Activated naive CD4-positive, alpha-beta T cell treated with Interleukin-2 at 50 U/mL for 16 hours (primary cell): Measurements from ENCODE around the gene NRGN.
A peak's percentile ranks its signal among the peaks of the same experiment; 100 is the strongest.

Experiments used
- DNase-seq: peaks from one replicate; pipeline ENCODE4 v3.0.0-alpha.2; 2020

Gene NRGN

DNA sequence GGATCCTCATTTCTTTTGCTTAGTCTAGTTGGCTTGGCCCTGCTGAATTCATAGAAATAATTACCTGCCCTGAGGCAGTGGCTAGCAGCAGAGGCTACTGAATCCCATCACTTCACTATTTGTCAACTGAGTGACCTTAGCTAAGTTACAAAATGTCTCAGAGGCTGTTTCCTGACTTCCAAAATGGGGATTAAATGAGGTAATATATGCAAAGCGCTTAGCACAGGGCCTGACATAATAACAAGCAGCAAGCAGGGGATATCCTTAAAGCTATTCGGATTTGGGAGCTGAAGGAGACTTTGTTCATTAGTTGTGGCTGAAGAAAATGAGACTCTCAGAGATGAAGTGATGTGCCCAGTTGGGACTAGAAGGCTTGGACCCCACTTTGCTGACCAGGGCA, 2.8 kb downstream of the NRGN start:
- no peak for DNase-seq

DNA sequence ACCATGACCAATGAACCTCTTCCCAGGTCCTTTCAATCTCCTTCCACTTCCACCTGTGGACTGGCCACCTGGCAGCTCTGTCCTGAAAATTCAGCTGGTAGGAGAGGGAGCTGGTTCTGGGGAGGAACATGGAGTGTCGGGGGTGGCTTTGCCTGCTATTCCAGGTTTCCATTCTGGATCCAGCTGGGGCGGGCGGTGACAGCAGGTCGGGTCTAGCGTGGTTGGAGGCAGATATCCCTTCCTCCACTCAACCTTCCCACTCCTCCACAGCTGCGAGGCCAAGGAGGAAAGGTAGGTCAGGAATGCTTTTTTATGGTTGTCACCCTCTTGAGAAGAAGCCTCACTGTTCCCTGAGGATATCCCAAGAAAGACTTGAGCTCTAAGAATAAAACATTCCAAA, 3.3 kb downstream of the NRGN start:
- no peak for DNase-seq

DNA sequence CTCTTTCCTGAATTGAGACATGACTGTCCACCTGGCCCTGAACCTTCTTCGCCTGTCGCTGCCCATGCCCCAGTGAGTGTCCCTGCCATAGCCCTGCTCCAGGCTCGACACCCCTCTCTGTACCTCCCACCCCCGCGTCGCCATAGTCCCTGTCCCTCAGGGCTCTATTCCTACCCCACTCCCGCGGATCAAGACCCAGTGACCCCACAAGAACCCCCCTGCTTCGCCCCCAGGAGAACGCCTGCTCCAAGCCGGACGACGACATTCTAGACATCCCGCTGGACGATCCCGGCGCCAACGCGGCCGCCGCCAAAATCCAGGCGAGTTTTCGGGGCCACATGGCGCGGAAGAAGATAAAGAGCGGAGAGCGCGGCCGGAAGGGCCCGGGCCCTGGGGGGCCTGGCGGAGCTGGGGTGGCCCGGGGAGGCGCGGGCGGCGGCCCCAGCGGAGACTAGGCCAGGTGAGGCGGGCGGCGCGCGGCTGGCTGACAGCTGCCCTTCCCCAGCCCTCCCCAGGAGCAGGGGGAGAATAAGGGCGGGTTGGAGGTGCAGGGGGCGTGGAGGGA, 5.6 kb downstream of the NRGN start:
- DNase-seq: no peak

DNA sequence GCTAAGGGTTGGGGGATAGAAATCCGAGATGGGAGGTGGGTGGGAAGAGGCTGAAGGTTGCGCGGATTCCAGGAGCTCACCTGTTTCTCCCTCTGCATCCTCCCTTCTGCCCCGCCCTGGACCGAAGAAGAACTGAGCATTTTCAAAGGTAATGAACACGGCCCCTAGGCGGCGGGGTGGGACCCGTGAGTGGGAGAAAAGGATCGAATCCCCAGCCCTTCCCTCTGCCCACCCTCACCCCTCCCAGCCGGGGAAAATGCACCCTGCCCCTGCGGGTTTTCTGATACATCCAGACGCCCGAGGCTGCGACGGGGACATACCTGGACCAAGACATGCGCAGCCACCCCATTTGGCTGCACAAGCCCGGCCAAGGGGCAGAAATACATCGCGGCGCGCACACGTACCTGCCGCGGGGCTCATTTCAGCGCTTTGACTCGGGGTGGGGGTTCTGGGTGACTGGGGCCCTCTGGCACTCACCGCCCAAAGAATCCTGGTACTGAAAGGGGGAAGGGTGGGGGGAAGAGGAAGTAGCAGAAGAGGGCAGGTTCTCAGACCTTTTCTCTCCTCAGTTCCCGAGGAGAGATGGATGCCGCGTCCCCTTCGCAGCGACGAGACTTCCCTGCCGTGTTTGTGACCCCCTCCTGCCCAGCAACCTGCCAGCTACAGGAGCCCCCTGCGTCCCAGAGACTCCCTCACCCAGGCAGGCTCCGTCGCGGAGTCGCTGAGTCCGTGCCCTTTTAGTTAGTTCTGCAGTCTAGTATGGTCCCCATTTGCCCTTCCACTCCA, 6.3 kb downstream of the NRGN start:
- peak; percentile 30 for DNase-seq

DNA sequence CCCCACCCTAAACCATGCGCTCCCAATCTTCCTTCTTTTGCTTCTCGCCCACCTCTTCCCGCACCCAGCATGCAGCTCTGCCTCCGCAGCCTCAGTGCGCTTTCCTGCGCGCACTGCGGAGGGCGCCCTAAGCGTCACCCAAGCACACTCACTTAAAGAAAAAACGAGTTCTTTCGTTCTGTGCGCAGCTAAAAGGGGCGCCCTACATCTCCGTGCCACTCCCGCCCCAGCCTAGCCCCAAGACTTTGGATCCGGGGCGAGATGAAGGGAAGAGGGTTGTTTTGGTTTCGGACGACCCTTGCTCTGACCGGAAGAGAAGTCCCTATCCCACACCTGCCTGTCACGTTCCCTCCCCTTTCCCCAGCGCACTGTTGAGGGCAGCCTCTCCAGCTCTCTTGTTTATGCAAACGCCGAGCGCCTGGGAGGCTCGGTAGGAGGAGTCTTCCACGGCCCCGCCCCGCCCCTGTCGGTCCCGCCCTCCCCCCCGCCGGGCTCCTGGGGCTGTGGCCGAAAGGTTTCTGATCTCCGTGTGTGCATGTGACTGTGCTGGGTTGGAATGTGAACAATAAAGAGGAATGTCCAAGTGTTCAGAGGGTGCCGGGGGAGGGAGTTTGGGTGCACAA, 7.0 kb downstream of the NRGN start:
- DNase-seq: peak; percentile 79

DNA sequence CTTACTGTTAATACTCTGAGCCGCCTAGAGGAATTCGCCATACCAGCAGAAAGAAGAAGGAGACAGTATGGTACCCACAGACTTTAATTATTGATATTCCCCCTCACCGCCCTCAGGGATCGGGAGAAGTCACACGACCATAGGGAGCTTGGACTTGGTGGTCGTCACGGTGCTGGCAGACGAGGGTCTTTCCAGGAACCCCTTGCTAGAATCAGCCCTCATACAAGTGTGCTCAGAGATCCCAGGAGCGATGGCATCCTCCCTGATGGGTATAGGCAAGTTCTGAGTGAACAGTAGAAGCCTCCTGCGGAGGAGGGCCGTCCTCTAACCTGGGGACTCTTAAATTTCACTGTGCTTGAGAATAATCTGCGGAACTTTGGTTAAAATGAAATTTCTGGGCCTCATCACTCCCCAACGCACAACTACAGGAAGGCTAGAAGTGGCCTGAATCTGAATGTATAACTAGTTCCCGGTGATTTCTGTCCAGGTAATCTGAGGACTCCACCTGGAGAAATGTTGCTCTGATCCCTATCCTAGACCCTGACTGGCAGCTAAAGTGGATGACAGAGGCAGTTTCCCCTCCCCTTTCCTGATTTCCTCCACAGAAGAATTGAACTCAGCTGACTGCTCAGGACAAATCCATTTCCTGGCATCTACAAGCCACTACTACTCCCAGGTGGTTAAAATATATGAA, 7.8 kb downstream of the NRGN start:
- no peak for DNase-seq

DNA sequence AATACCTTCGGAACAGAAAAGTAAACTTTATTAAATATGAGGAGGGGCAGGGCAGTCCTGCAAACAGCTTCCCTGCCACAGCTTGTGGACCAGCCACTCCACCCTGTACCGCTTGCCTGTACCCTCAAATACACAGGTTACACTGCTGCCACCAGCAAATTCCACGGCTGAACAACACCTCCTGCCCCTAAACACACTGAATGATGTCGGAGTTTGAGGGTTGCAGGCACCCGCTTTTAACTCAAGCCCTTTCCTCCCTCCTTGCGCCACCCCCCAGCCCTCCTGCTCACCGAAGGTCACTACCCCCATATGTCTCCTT, 8.3 kb downstream of the NRGN start:
- no peak for DNase-seq

DNA sequence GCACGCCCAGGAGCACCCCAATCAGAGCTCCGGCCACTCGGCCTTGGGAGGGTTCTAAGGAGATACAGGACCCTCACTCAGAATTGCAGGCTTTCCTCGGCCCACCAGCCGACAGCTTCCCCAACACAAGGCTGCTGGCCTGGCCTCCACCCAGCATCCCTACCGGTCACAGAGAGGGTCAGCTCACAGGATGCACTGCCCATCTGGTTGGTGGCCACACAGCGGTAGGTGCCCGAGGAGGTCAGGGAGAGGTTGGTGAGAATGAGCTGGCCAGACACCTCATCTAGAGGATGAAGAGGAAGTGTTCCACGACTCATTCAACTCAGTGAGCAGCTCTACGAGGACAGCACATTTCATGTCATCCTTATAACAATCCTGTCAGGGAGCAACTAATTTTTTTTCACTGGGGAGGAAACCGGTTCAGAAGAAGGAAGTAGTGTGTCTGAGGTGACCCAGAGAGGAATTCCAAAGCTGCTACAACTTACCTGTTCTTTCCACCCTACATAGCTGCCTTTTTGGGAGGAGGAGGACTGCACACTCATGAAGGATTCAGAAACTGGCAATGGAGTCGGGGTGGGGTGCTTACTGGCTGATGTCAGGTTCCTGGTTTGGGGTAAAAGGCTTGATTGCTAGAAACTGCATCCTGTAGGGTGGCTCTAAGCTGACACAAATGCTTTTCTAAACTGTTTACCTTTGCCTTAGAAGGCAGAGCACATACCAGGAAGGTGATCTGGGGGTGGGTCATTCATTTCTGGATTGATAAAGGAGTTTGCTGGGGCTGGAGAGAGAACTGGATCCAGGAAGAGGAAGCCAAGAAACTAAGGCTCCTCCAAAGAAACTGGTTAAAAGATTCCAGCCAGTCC, 9.0 kb downstream of the NRGN start:
- no peak for DNase-seq

DNA sequence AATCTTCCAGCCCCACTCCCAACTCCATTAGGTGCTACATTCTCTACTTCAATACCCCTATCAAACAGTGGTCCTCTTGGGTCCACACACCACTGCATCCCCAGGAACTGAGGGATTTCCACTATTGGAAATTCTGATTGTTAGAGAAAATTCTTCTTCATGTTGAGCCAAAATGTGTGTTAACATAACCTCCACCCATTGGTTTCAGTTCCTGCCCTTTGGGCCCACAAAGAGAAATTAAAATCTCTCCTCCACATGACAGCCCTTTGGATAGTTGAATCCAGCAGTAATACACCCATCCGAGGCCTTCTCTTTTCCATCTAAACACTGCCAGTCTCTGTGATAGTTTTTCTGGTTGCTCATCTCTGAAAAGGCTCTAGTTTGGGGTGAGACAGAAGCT, 10.2 kb downstream of the NRGN start:
- no peak for DNase-seq

DNA sequence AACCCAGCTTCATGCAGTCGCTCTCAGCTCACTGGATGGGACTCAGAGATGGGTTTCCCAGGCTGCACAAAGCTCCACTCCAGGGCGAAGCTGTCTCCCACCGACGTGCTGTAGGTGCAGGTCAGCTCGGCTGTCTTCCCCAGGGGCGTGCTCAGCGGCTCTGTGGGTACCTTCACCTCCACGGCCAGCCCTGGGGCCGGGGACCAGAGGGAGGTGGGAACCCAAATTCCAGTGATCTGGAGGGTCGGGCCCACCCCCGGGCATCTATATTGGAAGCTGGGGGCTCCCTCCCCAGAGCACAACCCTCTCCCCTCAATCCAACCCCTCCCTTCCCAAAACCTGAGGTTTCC, 11.6 kb downstream of the NRGN start:
- no peak for DNase-seq

DNA sequence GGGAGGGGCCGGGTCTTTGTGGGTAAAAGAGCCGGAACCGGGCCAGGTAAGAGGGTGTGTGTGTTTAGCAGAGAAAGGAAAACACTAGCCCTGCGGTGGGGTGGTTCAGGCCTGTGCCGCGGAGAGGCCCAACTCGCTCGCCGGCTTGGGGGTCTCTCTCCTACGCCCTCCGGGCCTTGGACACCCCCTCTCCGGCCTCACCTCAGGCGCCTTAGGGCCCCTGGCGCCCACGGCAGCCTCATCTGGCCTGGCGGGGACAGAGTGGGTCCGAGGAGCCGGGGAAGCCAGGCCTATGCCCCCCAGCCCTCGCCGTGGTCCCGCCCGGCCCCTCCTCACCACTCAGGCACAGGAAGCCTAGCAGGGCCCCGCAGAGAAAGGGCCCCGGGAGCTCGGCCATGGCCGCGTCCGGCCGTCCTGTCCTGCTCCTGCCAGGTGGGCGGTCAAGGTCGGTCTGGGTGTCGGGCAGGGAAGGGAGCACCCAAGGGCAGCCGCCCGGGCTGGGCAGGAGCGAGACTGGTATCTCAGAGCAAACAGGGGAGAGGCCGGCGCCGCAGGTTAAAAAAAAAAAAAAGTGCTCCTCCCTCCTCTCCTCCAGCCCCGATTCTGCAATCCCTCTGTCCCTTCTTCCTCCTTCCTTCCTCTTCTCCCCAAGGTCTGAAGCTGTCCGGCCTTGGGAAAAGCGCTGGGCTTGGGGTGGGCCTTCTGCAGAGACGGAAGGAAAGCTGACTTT, 12.2 kb downstream of the NRGN start, which contains the start of gene VSIG2:
VSIG2 (minus strand) TSS at position 515 of the 730 bp plus-strand sequence; CDS start at position 397, 118 bp downstream.
- no peak for DNase-seq

DNA sequence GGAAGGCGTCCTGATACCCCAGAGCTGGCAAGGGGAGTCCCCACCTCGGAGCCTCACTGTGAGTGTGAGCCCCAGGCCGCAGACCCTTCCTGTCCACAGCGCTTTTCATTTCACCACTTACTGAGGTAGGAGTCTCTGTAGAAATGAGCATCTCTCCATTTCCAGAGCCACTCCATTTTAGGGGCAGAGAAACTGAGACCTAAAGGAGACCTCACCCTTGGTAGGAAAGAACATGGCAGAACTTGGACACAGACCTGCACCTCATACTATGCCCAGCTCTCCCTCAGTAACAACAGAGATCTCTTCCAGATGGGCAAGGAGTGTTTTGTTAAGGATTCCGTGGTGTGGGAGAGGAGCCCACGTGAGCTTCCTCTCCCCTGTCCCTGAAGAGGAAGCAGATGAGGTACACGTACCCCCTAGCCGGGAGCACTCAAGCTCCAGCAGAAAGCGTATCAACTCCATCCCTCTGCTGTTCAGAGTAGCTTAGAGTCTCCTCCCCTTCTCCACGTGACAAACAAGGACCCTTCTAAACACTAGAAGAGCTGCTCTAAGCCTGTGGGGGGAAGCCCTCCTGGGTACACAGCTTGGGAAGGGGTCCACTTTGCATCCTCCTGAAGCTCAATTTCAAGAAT, 12.8 kb downstream of the NRGN start:
- DNase-seq: no peak

DNA sequence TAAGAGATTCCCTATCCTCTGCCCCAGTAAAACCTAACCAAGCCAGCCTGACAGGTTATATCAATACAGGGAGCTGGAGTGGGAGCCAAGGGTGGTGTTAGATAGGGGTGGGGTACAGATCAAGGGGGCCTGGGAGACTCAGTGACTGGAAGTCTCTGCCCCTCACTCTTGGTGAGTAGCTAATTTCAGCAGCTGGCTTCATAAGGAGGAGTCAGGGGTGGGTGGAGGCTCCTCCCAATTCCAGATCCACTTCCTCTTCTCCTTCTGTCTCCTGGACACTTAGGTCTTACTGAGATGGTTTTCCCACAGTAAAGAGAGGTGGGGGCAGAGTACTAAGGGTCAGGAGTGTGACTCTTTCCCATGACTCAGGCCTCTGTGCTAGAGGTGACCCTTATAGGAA, 13.5 kb downstream of the NRGN start:
- DNase-seq: no peak

DNA sequence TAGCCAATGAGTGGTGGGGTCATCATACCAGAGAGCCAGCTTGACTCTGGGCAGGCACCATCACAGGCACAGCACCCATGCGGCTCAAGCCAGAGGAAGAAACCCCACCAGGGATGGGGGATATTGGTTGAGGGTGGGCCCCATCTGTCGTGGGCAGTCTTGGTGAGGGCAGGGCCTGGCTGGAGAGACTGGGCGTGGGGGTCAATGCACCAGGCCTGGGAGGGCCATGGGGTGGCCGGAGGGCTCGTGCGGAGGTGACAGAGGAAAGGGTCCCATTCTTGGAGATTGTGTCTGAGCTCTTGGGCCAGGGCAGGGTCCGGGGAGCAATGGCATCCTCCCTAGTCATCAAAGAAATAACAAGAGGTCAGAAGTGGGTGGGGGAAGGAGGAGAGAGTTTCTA, 13.9 kb downstream of the NRGN start:
- no peak for DNase-seq

DNA sequence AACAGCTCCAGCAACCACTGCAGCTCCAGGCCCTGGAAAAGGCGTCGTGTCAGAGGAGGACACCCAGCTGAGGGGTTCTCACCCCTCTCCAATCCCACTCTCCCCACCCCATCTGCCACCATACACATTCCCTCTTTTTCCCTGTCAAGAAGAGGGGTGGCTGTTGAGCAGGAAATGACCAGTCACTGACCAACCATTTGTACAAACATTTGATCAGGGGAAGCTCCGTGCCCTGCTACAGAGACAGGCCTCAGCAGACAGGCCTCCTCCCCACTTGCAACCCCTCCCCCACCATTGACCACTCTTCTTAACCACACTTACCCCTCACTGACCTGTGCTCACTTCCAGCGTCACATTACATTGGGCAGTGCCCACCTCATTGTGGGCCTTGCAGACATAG, 14.6 kb downstream of the NRGN start:
- no peak for DNase-seq

DNA sequence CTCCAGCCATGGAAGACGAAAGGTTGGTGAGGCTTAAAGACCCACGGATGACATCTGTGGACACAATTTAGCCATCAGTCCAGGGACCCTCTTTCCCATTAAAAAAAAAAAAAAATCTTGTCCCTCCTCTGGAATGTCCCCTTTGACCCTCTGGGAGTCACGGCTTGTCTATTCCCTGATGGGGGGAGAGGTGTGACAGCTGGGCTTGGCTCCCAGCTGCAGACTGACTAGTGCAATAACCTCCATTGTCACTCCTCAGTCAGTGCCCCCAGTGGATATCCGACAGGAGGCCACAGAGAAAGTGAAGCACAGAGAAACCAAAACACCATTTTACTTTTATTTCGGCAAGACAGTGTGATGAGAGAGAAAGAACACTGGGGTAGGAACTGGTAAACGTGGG, 15.0 kb downstream of the NRGN start:
- DNase-seq: no peak

DNA sequence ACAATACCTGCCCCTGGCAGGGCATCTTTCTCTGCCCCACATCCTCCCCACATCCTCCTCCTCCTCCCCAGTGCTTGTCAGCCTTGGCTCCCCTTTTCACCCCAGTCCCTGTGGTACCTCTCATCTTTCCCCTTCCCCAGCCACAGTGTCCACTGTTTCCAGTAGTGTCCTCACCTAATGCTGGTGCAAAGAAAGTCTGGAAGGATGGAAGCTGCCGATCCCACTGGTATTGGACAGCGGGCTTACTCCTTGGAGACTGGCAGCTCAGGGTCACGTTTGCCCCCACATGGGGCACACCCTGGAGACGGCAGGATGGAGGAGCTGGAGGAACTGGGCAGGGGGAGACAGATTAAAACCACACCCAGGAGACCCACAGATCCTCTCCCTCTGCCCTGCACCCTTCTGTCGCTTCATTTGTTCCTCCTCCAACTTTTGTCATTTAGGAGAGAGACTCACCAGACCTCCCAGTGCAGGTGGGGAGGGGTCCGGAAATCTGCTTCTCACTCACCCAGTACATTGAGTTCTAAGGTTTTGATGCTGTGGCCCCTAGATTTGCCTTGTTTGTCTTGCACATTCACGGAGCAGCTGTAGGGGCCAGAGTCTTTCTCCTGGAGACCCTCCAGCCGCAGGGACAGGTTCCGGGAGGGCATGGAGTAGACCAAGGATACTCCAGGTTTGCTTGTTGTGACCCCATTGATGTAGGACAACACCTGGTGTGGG, 16.5 kb downstream of the NRGN start:
- no peak for DNase-seq

DNA sequence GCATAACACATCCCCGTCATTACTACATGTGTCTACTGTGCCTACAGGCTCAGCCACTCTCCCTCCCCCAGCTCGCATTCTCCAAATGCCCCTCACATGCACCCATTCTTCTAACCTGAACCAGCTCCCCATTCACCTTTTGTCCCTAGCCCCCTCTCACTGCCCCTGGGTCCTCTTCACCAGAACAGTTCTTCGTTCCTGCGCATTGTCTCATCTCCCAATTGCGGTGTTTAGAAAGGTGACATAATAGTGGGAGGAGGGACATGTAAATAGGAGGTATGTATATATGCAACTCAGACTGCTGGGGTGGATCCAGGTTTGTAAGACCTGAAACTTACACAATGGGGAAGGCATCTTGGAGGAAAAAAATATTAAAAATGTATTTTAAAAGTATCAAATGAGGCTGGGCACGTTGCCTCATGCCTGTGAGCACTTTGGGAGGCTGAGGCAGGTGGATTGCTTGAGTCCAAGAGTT, 17.0 kb downstream of the NRGN start:
- DNase-seq: no peak

DNA sequence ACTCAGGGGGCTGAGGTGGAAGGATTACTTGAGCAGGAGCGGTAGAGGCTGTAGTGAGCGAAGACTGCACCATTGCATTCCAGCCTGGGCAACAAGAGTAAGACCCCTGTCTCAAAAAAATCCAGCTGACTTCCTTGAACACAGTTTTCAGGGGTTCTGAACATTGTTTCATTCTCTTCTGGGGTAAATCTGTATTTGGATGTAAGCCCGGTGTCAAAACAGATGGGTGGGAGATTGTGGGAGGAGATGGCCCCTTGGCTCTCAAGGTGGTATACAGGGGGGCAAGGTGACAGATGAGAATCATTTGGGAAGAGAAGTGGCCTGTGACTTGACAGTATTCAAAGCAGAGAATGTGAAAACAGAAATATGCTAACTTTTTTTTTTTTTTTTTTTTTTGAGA, 17.6 kb downstream of the NRGN start:
- DNase-seq: no peak

DNA sequence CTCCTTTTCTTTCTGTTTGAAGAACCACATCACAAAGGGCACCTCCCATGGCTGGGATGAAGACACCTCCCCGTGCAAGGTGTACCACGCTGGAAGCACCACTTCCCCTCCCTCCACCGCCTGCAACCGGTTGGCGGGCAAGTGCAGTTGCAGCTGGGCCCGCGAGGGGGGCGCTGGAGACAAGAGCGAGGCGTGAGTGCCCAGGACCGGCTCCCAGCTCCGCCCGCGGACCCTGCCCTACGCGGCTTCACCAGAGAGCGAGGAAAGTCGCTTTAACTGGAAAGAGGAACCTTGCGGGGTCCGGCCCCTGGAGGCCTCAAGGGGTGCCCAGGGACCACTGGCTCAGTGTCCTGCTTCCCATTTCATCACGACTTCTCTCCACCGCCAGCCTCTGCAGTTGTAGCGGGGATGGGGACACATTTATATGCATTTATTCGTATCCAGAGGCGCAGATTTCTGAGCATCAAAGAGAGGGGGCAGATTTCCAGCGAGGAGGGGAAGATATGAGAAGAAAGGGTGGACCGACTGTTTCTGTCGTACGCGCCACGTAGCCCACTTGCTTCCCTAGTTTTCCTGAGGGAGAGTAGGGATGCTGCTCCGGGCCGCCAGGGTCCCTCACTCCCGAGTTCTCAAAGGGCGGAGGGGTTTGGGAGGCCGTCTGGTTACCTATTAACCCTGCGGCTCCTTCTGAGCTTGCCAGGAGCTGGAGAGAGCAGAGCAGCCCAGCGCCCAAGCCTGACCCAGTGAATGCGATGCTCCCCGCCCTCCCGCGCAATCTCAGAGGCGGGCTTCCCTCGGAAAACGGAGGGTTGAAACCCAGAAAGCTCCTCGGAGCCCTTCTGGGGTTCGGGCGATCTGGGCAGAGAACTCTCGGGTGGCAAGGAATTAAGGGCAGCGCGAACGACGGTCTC, 18.9 kb downstream of the NRGN start:
- peak; percentile 72 for DNase-seq
